Transverse colon (tissue), 4 donors: ENCODE results near the gene DAP3. TPM values are rescaled to one million over a fixed set of nuclear protein-coding genes. Genes with fewer than 3 reads are reported as not detected.

ENCODE experiments used
- DNase-seq: peaks from one replicate; pipeline ENCODE4 v3.0.0-alpha.2; 2019
- H3K27ac ChIP-seq, 4 donors: fragments of 200-600 bp; sonication (generic); 2 replicates each; pipeline ENCODE4 v1.5.1; 2016 to 2018; ENCODE audit warnings: inconsistent platforms in 4 of 4
- H3K27me3 ChIP-seq: fragments of 200-600 bp; sonication (generic); 2 replicates; pipeline ENCODE4 v1.5.1; 2017; ENCODE audit warnings: inconsistent platforms
- H3K36me3 ChIP-seq, 4 donors: fragments of 200-600 bp; sonication (generic); 2 replicates each; pipeline ENCODE4 v1.5.1; 2017 to 2019; ENCODE audit warnings: inconsistent platforms in 4 of 4
- H3K4me1 ChIP-seq, 4 donors: fragments of 200-600 bp; sonication (generic); 2 replicates each; pipeline ENCODE4 v1.5.1; 2017 to 2020; ENCODE audit warnings: inconsistent platforms in 4 of 4
- H3K4me3 ChIP-seq, 4 donors: fragments of 200-600 bp; sonication (generic); 1 replicate in 1 of 4; 2 replicates in 3 of 4; pipeline versions ENCODE4 v1.5.1 to v1.6.1; 2017 to 2019; ENCODE audit warnings: inconsistent platforms in 4 of 4
- H3K9me3 ChIP-seq, 2 donors: fragments of 200-600 bp; sonication (generic); 2 replicates each; pipeline ENCODE4 v1.5.1; 2017 to 2019; ENCODE audit warnings: inconsistent platforms in 2 of 2
- CTCF ChIP-seq, 5 experiments: fragments of 200-600 bp in 3 of 5; fragments of 450-650 bp in 2 of 5; sonication (generic) in 3 of 5; IDR thresholded peaks; 1 replicate in 2 of 5; 2 replicates in 3 of 5; pipeline ENCODE4 v1.5.1; 2016 to 2017; ENCODE audit warnings: antibody characterized with exemption in 5 of 5, inconsistent platforms in 3 of 5, mild to moderate bottlenecking in 2 of 5, moderate library complexity in 1 of 5
- EP300 ChIP-seq: sonication (generic); formaldehyde crosslinking; IDR thresholded peaks from one replicate; pipeline ENCODE4 v1.6.1; 2017; ENCODE audit warnings: antibody characterized with exemption, low read depth
- POLR2A ChIP-seq: fragments of 450-650 bp; IDR thresholded peaks from one replicate; pipeline ENCODE4 v1.6.1; 2016; ENCODE audit warnings: antibody characterized with exemption, mild to moderate bottlenecking, moderate library complexity
- POLR2AphosphoS5 ChIP-seq, 3 donors: sonication (generic); formaldehyde crosslinking; IDR thresholded peaks; one replicate each; pipeline ENCODE4 v1.6.1; 2016; ENCODE audit warnings: antibody characterized with exemption in 3 of 3
- WGBS, 2 donors: methylation state at CpG; one replicate each; pipeline ENCODE4 v1.1.5; 2018; ENCODE audit warnings: low coverage in 1 of 2; 5-methylcytosine and 5-hydroxymethylcytosine counted together
- in situ Hi-C, 4 donors: fragments of 200-750 bp; cut with MboI; loops; one replicate each; pipeline versions ENCODE4 v1.15.0 to v1.15.1; 2017; ENCODE audit warnings: low sequenced_read_pairs in 3 of 4, low pct_ligation_motif_present in 1 of 4, low pct_unique_long_range_greater_than_20kb in 1 of 4
- intact Hi-C: fragments of 100-400 bp; cut with DNase I; formaldehyde crosslinking; loops from one replicate; pipeline ENCODE4 v1.15.1; 2023; ENCODE audit warnings: low total_unique reads
- total RNA-seq, 4 donors: library from RNA; depleted of rRNA; stranded (reverse); fragments of >200 nt; gene quantifications; one replicate each; pipeline ENCODE4 v1.1.0, GENCODE V29; 2016

The DAP3 gene
- total RNA-seq, 4 donors from 2014 or later = 81.9 to 134 (median 106) TPM

GRCh38 chr1:155645648-155646047 lies 43.2 kb upstream of the DAP3 start:
- Histone ChIP-seq H3K27me3 (no peaks in the 10 kb centered on the region), H3K4me1 (peaks cover 0 to 8% (median 3%) of the 10 kb centered on the region in 4 donors), H3K4me3 (no peak overlapping the region), H3K9me3 (peaks cover 6 to 10% of the 10 kb centered on the region in 2 donors), H3K27ac (peak overlapping the region in 2 of 4 donors; percentile 8 to 22), H3K36me3 (no peaks in the 10 kb centered on the region)
- intact Hi-C loops = no loop called here
- WGBS, 2 donors = 47 to 80% methylated on average over 3 to 6 of the region's 6 CpGs
- TF ChIP-seq EP300 (no peak), POLR2AphosphoS5 (IDR thresholded peaks at IDR 0.05) (no peak), POLR2A (no peak), CTCF (IDR thresholded peaks at IDR 0.05) (no peak)
- in situ Hi-C loops = no loop called here
- DNase-seq = no peak

DNA sequence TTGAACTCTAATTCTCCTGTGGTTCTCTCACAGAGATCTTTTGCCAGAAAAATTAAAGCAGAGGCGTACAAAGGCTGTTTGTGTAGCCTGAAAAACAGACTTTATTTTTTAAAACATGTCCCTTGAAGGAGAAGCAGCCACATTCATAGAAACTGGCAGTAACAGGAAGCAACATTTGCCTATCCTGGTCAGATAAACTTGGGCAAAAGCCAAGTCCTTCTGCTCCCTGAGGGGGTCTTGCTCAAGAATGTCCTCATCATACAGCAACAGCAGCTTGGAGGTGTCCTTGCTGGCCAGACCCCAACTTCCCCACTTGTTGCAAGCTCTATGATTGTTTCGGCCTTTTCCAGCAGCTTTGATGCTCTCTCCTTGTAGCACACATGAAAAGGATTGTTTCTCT lies 42.6 kb upstream of the DAP3 start:
- Histone ChIP-seq H3K4me3 (no peak overlapping the region), H3K36me3 (no peaks in the 10 kb centered on the region), H3K9me3 (peaks cover 6 to 10% of the 10 kb centered on the region in 2 donors), H3K27ac (no peak overlapping the region), H3K4me1 (peaks cover 0 to 10% (median 5%) of the 10 kb centered on the region in 4 donors), H3K27me3 (no peaks in the 10 kb centered on the region)
- in situ Hi-C loops = no loop called here
- 95% methylated on average over 2 of the region's 2 CpGs; no CpG with 5 or more reads in 1 of the 2 donors for WGBS, 2 donors
- DNase-seq = no peak
- TF ChIP-seq POLR2A = no peak
- TF ChIP-seq EP300 = no peak
- no peak for TF ChIP-seq POLR2AphosphoS5 (IDR thresholded peaks at IDR 0.05)
- TF ChIP-seq CTCF (IDR thresholded peaks at IDR 0.05) = no peak
- intact Hi-C loops = no loop called here

DNA sequence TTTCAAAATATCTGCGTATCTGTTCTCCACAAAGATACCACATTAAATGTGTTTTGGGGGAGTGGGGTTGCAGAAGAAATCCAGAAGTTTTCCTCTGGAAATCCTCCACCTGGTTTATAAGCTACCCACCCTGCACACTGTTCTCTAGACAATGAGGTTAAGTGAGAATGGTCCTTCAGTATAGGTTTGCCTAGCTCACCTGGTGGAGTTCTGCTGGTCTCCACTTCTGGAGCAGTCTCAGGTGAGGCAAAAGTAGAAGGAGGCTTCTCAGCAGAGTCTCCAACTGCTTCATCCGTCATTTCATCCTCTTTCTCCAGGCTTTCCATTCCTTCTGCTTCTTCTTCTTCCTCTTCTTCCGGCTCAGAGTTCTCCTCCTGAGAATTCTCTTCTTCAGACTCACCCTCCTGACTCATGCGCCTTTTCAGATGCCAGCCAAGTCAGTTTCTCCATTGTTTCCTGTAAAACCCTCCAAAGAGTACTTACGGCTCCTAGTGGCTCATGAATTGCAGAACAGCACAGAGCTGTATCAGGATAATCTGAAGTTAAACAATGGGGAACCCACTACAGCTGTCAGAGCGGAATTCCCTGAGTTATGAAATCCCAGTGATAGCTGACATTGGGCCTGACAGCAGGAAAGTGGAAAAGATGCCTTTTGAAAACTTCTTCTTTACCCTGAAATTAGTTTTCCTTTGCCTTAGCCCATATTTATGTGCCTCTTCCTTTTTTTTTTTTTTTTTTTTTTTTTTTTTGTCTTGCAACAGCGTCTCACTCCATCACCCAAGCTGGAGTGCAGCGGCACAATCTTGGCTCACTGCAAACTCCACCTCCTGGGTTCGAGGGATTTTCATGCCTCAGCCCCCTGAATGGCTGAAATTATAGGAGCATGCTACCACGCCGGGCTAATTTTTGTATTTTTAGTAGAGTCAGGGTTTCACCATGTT lies 40.4 kb upstream of the DAP3 start:
- DNase-seq = no peak
- H3K9me3 ChIP-seq = no peaks in the 10 kb centered on the region
- H3K27me3 ChIP-seq = no peaks in the 10 kb centered on the region
- intact Hi-C loops (no loop called here), in situ Hi-C loops (no loop called here)
- no peaks in the 10 kb centered on the region for H3K36me3 ChIP-seq
- TF ChIP-seq POLR2AphosphoS5 (IDR thresholded peaks at IDR 0.05) (peak in 1 of 3 donors; percentile 15), POLR2A (no peak), CTCF (IDR thresholded peaks at IDR 0.05) (peak in 3 of 5 experiments; percentile 16 to 28 (median 23))
- H3K4me3 ChIP-seq = no peak overlapping the region
- peak overlapping the region in 3 of 4 donors; percentile 38 to 65 (median 55) for H3K27ac ChIP-seq
- peaks cover 0 to 13% (median 5%) of the 10 kb centered on the region in 4 donors for H3K4me1 ChIP-seq
- WGBS, 2 donors = 50 to 51% methylated on average over 7 to 11 of the region's 11 CpGs

DNA sequence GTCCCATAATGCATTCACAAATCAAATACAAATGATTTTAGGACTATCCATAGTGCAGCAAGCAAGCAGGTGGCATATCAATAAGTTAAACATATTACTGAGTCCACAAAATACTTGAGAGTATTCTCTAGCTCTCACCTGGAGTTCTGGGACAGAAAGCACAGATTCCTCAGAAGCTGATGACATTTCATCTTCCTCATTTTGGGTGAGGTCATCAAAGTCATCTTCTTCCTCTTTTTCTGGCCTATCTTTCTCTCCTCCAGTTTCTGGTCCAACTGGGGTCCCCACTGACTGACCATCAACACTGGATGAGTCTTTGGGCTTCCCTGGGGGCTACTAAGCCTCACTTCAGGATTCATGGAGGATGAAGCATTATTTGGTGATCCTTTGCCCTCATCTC lies 39.2 kb upstream of the DAP3 start:
- H3K36me3 ChIP-seq = no peaks in the 10 kb centered on the region
- DNase-seq = no peak
- H3K27me3 ChIP-seq = no peaks in the 10 kb centered on the region
- no peaks in the 10 kb centered on the region for H3K9me3 ChIP-seq
- in situ Hi-C loops (no loop called here), intact Hi-C loops (no loop called here)
- H3K4me3 ChIP-seq = no peak overlapping the region
- TF ChIP-seq POLR2A (no peak), EP300 (no peak), CTCF (IDR thresholded peaks at IDR 0.05) (no peak), POLR2AphosphoS5 (IDR thresholded peaks at IDR 0.05) (no peak)
- H3K27ac ChIP-seq = no peak overlapping the region
- peaks cover 0 to 12% (median 5%) of the 10 kb centered on the region in 4 donors for H3K4me1 ChIP-seq
